Measurements from ENCODE around the gene TYW1. TPM values are rescaled to one million over a fixed set of nuclear protein-coding genes. Genes with fewer than 3 reads are reported as not detected.

TYW1 gene
- total RNA-seq, 1 experiment from 2014 or later: 18.1 TPM

Other genes with a start within 250 kb of the TYW1 start
- gene TMEM248, start 75.6 kb upstream of the TYW1 start, total RNA-seq (2014; rRNA removed; shearing (Covaris generic)): 78.8 and 136 TPM in 2 replicates
- gene SBDS, start 1.2 kb upstream of the TYW1 start, total RNA-seq (2014; rRNA removed; shearing (Covaris generic)): 81.7 and 91.1 TPM in 2 replicates

All from G401 (cell line).